Sciatic nerve (tissue), 2 donors: ENCODE results near the gene AKNA. TPM values are rescaled to one million over a fixed set of nuclear protein-coding genes. Genes with fewer than 3 reads are reported as not detected.
A peak's percentile ranks its signal among the peaks of the same experiment; 100 is the strongest.

Experiments
- ATAC-seq: fragments of 200-7000 bp; cut with Tn5 transposase; one replicate; pipeline ENCODE4 v1.9.1; 2020; ENCODE audit warnings: mild to moderate bottlenecking, moderate library complexity
- DNase-seq: peaks from one replicate; pipeline ENCODE4 v3.0.0-alpha.2; 2020; ENCODE audit warnings: low spot score
- intact Hi-C: fragments of 100-400 bp; cut with DNase I; formaldehyde crosslinking; loops from one replicate; pipeline ENCODE4 v1.14.2; 2022
- total RNA-seq: library from RNA; stranded (reverse); fragmentation: NEBNext Ultra II Directional; extraction: Animal tissue kit (Norgen Biotek cat#: 25700); gene quantifications from one replicate; pipeline ENCODE4 v1.2.1, GENCODE V29; 2021
- donor health status: DM: no; HTN: no; CAD: no.
- donor health status: DM: no; HTN: no; CAD: no.

The AKNA gene, protein sequence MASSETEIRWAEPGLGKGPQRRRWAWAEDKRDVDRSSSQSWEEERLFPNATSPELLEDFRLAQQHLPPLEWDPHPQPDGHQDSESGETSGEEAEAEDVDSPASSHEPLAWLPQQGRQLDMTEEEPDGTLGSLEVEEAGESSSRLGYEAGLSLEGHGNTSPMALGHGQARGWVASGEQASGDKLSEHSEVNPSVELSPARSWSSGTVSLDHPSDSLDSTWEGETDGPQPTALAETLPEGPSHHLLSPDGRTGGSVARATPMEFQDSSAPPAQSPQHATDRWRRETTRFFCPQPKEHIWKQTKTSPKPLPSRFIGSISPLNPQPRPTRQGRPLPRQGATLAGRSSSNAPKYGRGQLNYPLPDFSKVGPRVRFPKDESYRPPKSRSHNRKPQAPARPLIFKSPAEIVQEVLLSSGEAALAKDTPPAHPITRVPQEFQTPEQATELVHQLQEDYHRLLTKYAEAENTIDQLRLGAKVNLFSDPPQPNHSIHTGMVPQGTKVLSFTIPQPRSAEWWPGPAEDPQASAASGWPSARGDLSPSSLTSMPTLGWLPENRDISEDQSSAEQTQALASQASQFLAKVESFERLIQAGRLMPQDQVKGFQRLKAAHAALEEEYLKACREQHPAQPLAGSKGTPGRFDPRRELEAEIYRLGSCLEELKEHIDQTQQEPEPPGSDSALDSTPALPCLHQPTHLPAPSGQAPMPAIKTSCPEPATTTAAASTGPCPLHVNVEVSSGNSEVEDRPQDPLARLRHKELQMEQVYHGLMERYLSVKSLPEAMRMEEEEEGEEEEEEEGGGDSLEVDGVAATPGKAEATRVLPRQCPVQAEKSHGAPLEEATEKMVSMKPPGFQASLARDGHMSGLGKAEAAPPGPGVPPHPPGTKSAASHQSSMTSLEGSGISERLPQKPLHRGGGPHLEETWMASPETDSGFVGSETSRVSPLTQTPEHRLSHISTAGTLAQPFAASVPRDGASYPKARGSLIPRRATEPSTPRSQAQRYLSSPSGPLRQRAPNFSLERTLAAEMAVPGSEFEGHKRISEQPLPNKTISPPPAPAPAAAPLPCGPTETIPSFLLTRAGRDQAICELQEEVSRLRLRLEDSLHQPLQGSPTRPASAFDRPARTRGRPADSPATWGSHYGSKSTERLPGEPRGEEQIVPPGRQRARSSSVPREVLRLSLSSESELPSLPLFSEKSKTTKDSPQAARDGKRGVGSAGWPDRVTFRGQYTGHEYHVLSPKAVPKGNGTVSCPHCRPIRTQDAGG (N-terminal part only)
- 29.0 TPM for total RNA-seq

DNA sequence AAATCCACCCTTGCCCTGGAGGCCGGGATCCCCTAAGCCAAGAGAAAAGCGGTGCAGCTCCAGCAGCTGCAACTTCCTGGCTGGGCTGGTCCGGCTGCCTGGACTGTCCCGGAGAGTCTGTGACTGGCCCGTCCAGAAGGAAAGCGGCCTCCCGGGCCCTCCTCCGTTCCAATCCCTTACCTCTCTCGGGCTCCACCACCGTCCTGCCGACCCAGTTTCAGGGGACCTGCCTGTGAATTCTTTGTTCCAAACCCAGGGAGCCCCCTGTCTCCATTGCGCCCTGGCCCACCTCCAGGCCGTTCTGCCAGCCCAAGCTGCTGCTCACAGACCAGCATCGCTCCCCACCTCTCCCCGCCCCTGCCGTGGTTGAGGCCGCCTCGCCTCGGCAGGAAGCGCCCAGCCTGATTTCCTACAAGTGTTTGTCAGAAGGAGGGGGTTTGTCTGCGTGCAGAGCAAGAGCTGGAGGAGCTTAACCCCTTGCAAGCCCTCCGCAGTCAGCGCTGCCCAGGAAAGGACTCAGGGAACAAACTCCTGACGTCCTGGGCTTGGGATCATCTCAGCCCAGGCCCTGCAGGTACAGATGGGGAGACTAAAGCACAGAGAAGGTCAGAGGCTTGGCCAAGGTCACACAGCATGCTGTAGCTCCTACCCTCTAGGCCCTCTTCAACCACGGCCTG is at the start of gene AKNA:
TSS of gene AKNA (minus strand) at position 303 of the 677 bp plus-strand sequence. CDS start 6,649 bp downstream, outside the sequence.
- intact Hi-C loops: no loop called here
- DNase-seq (peak; percentile 84), ATAC-seq (peak; percentile 78)

DNA sequence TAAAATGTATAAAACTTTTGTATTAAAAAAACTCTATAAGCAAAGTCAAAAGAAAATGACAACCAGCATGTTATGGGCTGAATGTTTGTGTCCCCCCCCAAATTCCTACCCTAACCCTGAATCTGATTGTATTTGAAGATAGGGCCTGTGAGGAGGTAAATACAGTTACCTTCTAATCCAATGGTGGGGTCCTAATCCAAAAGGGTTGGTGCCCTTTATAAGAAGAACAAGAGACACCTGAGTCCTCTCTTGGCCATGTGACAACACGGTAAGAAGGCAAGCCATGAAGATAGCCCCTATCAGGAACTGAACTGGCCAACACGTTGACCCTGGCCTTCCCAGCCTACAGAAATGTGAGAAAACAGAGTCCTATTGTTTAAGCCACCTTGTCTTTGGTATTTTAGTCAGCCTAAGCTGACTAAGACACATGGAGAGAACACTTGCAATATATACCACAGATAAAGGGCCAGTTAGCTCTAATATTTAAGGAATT is 49.7 kb upstream of the AKNA start:
- intact Hi-C loops: no loop called here
- no peak for ATAC-seq
- DNase-seq: no peak

DNA sequence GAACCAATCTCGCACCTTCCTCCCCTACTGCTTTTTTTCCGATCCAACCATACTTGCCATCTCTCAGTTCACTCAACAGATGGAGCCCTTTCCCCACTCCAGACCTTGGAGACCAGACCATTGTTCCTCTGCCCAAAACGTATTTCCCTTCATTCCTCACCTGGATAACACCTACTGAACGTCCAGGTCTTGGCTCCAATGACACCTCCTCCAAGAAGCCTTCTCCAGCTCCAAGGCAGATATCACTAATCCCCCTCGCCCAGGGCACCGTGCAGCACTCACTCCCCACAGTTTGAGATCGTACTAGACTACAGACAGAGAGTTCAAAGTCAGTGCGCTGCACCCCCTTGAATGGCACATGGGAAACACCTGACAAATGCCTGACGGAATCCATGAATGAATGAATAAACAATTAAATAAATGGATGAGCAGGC is 47.1 kb upstream of the AKNA start:
- DNase-seq (no peak), ATAC-seq (peak; percentile 36)
- intact Hi-C loops: no loop called here

DNA sequence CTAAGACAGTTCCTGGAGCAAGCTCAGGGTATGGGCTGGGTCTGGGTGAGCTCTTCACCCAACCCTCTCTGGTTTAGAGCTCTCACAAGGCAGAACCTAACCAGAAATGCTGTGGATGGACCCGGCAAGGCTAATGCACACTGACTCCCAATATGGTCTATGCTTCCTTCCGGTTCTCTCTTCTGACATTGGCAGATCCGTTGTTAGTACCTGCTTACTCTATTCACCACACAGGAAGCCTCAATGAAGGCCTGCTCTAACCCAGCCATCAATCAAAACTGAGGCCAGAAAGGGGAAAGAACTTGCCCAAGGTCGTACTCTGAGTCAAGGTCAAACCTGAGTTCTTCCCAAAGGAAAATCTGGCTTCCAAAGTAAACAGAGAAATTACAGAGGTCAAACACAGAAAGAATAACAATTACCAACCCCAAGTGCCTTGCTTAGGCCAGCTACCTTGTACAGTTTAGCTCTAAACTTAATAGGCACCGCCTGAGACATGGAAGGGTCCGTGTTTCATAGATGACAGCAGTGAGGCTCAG is 46.0 kb upstream of the AKNA start:
- no peak for ATAC-seq
- intact Hi-C loops: no loop called here
- DNase-seq: no peak

DNA sequence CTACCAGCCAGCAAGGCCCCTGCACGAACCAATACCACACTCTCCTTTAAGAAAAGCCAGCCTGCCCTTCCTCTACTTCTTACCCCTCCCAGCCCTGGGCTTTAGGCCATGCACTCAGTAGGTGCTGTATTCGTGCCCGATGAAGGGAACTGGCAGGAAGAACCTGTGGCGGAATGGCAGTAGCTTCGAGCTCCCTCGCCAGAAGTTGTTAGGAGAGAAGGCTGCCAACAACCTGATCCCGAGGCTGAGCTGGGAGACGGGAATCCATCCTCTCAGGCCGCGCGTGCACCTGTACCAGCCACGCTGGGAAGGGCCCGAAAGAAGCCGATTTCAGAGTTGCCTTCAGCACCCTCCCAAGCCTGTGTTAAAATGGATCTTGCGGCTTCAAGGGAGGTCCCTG is 45.3 kb upstream of the AKNA start:
- ATAC-seq: no peak
- intact Hi-C loops: no loop called here
- DNase-seq: no peak

DNA sequence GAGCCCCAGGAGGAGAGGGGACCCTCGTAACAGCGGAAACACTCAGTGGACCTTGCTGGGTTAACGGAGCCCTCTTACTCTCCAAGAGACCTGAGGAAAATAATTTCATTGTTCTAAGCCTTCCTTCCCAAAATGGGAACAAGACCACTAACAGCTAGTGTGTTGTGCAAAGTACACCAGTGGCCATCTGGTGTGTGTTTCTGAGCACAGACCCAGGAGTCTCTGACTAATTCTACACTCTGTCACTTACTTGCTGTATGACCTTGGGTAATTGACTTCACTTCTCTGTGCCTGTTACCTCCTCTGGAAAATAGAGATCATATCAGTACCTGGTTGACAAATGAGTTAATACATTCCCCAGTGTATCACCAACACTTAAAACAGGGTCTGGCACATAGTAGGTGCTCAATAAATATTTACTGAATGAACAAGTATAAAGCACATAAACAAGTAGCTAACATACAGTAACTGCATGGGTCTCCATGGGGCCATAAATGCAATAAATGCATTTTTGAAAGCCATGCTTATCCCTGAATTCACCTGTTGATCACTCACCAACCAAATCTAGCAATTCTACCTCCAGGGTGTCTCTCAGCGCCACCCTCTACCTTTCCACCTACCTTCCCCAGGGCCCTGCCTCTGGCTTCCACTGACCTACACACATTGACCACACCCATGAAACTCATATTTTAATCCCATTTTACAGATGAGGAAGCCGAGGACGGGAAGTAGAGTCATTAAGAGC is 44.7 kb upstream of the AKNA start:
- no peak for DNase-seq
- intact Hi-C loops: no loop called here

DNA sequence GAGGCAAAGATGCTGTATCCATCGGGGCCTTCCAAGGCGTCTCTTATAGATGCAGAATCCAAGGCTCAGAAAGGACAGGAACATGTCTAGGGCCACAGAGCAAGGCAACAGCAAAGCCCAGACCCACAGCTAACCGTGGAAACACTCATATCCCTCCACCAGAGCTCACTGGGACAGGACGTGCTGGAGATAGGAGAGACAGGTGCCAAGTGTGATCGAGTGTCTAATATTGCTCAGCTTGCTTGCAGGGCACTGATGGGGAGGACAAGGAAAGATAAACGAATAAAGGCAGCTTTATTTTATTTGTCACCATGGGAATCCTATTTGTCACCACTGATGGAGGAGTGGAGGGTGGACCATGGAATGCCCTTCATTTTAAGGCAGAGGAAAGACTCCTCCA is 44.0 kb upstream of the AKNA start:
- DNase-seq (no peak), ATAC-seq (no peak)
- intact Hi-C loops: no loop called here

More for the DNA sequence above, 44.7 kb upstream of the AKNA start:
- ATAC-seq: no peak

DNA sequence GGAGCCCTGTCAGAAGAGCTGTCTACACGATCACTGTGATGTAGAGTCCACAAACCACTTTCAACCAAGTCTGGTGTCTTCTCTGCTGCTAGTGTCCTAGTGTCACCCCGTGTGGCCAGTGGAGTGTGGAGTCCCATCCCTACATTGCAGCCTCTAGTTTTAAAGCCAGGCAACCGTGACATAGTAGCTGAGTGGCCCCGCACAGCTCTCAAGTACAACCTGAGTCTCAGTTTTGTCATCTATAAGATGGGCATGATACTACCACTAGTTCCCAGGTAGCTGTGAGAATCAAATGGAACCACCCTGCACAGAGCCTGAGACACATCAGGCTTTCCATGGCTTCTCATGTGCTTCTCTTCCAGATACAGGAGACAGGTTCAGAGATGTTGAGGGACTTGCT is 43.2 kb upstream of the AKNA start:
- intact Hi-C loops: no loop called here
- ATAC-seq: no peak
- DNase-seq: no peak

DNA sequence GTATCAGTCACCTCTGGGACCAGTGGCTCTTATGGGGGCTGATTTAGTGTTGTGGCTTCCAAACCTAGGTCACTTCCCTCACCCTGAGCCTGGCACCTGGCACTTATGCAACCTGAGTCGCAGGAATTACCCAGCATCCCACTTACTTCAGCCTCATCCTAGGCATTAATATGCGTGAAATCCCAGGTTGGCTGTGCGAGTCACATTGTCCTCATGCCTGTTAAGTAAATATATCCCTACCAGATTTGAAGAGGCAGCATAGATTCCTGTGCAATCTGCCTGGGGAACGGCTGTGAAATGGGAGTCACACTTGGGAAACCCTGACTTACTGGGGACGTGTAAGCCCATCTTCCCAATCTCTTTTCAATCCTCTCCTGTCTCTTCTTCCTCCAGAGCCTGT is 42.7 kb upstream of the AKNA start:
- ATAC-seq (no peak), DNase-seq (peak; percentile 15)
- intact Hi-C loops: no loop called here

DNA sequence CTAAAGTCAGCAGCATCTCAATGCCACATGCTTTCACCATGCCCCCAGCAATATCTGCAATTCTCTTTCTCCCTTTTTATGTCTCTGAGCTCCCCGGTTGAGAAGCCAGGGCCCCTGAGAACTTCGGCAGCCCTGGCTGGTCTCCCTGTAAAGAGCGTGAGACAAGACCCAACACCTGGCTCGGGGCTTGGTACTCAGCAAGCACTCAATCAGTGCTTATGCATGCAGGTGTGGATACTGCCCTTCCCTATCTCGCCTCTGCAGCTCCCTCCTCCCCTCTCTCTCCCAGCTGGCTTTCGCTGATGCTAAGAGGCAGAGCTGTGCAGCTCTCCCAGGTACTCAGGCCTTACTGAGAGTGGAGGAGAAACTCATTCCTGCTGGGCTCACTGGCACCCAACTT is 41.7 kb upstream of the AKNA start:
- ATAC-seq: no peak
- peak; percentile 19 for DNase-seq
- intact Hi-C loops: no loop called here

DNA sequence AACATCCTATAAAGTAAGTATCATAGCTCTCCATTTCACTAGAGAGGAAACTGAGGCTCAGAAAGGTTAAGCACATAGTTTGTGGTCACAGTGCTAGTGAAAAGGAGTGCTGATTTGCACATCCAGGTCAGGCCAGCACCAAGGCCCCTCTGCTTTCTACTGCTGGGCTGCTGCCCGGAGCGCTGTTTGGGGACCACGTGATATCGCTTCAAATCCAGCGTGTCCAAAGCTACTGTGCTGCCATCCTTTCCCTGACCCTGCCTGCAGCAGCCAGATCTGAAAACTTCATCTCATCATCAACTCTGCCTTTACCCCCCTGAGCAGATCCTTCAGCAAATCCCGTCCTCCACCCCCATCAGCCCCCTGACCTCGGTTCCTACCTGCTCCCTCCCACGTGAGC is 40.7 kb upstream of the AKNA start:
- intact Hi-C loops: no loop called here
- ATAC-seq: no peak

DNA sequence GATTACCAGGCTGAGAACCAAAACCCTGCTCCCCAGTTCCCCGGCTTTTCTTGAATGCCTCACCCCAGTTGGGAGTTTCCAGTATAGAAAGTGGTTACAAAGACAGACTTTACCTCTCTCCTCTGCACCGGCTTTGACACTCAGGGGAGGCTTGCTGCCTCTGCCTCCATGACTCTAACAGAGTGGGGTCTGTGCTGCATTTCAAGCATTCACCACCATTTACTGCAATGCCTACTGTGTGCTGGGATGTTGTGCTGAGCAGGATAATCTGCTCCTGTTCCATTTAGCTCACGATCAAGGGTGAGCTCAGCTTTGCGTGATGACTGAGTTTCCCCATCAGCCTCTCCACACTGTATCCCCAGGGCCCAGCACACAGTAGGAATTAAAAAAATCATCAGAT is 39.9 kb upstream of the AKNA start:
- ATAC-seq (no peak), DNase-seq (no peak)
- intact Hi-C loops: no loop called here

More for the DNA sequence above, 40.7 kb upstream of the AKNA start:
- DNase-seq: no peak

DNA sequence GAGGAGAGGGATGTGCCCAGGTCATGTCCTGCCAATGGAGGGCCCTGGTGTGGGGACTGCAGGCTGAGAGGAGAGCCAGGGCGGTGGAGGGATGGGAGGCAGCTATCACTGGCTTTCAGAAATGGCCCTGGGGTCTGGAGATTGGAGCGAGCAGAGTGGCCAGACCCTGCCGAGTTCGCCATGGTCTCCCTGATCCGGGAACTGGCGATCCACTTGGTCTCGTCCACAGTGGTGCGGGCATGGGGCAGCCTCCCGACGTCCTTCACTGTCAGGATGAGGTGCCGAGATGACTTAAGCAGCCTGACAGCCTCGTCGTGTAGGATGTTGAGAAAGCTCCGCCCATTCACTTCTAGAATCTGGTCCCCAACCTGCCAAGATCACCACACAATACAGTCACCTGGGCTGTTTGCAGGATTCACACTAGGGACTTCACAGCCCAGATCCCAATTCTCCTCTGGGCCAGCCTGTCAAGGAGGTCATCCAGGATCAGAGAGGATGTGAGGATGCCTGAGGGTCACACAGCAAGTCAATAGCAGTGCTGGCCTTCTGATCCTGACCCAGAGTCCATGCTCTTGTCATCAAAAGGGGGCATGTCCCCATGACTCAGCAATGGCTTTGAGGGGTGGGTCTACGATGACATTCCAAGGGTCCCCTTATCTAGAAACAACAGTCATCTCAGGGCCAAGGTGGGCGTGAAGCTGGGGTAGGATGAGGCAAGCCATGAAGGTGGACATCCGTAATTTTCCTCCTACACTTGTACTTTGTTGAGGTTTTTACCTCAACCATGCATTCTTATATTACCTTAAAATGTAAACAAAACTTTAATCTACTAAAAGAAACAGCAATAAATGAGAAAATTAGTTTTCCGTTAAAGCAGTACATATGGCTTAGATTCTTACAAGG is 38.5 kb upstream of the AKNA start:
- ATAC-seq: no peak
- DNase-seq: no peak
- intact Hi-C loops: no loop called here

DNA sequence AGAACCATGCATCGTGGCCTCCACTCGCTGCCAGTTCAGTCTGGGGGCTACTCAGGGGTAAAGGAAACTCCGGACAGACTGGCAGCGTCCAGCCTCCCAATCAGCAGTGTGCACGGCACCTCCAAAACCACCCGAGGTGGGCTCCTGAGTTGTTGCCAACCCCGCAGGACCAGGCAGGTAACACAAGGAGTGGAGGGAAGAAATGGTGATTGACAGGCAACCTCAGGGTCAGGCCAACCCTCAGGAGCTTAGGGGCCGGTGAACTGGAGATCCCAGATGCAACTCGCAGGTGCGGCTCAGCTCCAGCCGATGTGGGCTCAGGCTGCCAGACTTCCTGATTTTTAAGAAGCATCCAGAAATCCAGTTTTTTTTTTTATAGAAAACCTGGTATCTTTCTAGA is 37.3 kb upstream of the AKNA start:
- intact Hi-C loops: no loop called here
- ATAC-seq: no peak
- no peak for DNase-seq

DNA sequence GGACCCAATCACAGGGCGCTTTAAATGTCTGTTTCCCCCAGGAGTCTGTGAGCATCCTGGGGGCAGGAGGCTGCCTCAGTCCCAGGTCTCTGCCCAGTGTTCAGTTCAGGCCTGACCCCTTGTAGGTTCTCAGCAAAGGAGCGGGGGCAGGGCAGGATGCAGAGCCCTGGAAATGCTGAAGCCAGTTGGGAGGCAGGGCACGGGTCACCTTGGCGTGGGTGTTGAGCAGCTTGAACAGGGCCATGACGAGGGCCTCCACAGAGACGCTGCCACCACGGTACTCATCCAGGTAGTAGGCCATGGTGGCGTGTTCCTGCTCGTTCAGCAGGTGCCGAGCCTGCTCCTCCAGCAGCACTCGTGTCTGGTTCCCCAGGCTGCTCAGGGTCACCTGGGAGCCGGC is 36.3 kb upstream of the AKNA start:
- ATAC-seq: no peak
- no peak for DNase-seq
- intact Hi-C loops: no loop called here

DNA sequence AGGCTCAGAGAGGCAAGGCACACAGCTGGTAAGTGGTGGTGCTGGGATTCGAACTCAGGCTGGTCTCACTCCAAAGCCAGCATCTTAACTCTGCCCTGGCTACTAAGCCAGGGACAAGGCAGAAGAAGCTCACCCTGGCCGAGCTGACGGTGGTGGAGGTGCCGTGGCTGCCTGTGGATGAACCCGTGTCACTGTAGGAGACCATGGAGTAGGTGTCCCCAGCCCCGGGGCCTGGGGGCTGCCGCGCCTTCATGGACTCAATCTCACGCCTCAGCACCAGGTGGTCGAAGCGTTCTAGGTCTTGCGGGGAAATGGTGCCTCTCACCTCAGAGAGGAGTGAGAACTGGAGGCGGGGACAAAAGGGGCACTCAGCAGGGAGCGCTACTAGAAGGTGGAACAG is 35.4 kb upstream of the AKNA start:
- ATAC-seq: no peak
- no peak for DNase-seq
- intact Hi-C loops: no loop called here

DNA sequence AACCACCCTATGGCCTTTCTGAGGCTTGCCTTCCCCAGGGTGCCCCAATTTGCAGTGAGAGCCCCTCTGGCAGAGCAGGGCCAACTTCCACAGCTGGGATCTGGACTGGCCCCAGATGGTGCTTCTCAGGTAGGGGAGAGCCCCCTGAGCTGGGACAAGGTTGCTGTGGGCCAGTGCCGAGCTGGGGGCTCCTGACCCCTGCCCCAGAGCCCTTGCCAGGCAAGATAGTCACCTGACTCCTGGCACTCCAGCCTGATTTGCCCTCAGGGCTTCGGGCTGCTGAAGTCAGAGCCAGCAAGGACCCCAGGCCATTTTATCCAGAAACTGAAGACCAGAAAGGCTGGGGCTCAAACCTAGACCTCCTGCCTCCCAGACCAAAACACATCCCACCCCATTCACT is 33.4 kb upstream of the AKNA start:
- no peak for DNase-seq
- intact Hi-C loops: no loop called here
- ATAC-seq: no peak
